ENCODE data around the gene LAMTOR2.

DNA sequence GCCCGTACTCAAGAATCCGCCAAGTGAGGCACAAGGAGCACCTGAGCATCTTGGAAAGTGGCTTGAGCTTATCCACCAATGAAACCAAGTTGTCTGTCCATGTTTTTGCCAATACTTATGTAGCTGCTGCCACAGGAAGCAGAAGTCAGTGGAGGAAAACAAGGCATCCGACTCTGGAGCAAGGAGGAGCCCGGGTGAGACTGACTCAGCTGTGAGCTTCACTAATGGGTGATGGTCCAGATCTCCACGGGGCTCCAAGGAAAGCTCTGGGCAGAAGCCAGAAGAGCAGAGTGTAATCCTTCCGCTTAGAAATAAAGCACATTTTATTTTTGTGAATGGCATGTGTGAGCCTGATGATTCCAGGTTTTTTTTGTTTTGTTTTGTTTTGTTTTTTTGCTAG is 21.6 kb upstream of the LAMTOR2 start:
- TF ChIP-seq, protein P1, sequence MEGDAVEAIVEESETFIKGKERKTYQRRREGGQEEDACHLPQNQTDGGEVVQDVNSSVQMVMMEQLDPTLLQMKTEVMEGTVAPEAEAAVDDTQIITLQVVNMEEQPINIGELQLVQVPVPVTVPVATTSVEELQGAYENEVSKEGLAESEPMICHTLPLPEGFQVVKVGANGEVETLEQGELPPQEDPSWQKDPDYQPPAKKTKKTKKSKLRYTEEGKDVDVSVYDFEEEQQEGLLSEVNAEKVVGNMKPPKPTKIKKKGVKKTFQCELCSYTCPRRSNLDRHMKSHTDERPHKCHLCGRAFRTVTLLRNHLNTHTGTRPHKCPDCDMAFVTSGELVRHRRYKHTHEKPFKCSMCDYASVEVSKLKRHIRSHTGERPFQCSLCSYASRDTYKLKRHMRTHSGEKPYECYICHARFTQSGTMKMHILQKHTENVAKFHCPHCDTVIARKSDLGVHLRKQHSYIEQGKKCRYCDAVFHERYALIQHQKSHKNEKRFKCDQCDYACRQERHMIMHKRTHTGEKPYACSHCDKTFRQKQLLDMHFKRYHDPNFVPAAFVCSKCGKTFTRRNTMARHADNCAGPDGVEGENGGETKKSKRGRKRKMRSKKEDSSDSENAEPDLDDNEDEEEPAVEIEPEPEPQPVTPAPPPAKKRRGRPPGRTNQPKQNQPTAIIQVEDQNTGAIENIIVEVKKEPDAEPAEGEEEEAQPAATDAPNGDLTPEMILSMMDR (IDR thresholded peaks at IDR 0.05; ENCODE audit: poor library complexity): no peak
- no peak for TF ChIP-seq EZH2 (IDR thresholded peaks at IDR 0.05; ENCODE audit: borderline replicate concordance)
